Neural cell (in vitro differentiated cells): ENCODE measurements around the gene MAN2A2.

Source experiments
- CTCF ChIP-seq: fragments of 450-650 bp; IDR thresholded peaks from 2 replicates; pipeline ENCODE4 v1.5.1; 2014; ENCODE audit warnings: antibody characterized with exemption, mild to moderate bottlenecking, moderate library complexity; ENCODE audit not compliant: poor library complexity, severe bottlenecking
- EZH2 ChIP-seq: fragments of 200-600, 300-800 bp; shearing (Covaris generic), sonication (generic); IDR thresholded peaks from 2 replicates; pipeline ENCODE4 v1.6.1; 2014; ENCODE audit warnings: antibody characterized with exemption, low read length, borderline replicate concordance, mild to moderate bottlenecking; ENCODE audit not compliant: insufficient read depth, poor library complexity, severe bottlenecking

- TF ChIP-seq CTCF = no peak
- TF ChIP-seq EZH2 = no peak
These were observed 8.2 kb downstream of the MAN2A2 start for GRCh38 chr15:90911302-90911623.
